ENCODE results near the gene TNFSF8.

GRCh38 chr9:114932502-114932901 is 2.1 kb upstream of the TNFSF8 start:
- TF ChIP-seq CTCF (IDR thresholded peaks at IDR 0.05), result no peak
- TF ChIP-seq POLR2AphosphoS5 (IDR thresholded peaks at IDR 0.05), result no peak

Data from prostate gland (tissue), 2 donors.